Gastroesophageal sphincter (tissue), 3 donors: ENCODE measurements around the gene RGS5.

Experiments
- EP300 ChIP-seq: sonication (generic); formaldehyde crosslinking; IDR thresholded peaks from one replicate; pipeline ENCODE4 v1.6.1; 2017; ENCODE audit warnings: antibody characterized with exemption, mild to moderate bottlenecking
- POLR2A ChIP-seq, 2 donors: fragments of 450-650 bp; IDR thresholded peaks; one replicate each; pipeline ENCODE4 v1.6.1; 2017; ENCODE audit warnings: antibody characterized with exemption in 2 of 2, mild to moderate bottlenecking in 2 of 2, moderate library complexity in 1 of 2
- POLR2AphosphoS5 ChIP-seq: sonication (generic); formaldehyde crosslinking; IDR thresholded peaks from one replicate; pipeline ENCODE4 v1.6.1; 2017; ENCODE audit warnings: antibody characterized with exemption
- TF ChIP-seq, protein P1 (sequence below), 4 experiments: fragments of 200-600 bp in 2 of 4; fragments of 450-650 bp in 2 of 4; sonication (generic) in 1 of 4; IDR thresholded peaks; one replicate each; pipeline ENCODE4 v1.5.1; 2017 to 2019; ENCODE audit warnings: antibody characterized with exemption in 4 of 4, mild to moderate bottlenecking in 2 of 4, moderate library complexity in 2 of 4

DNA sequence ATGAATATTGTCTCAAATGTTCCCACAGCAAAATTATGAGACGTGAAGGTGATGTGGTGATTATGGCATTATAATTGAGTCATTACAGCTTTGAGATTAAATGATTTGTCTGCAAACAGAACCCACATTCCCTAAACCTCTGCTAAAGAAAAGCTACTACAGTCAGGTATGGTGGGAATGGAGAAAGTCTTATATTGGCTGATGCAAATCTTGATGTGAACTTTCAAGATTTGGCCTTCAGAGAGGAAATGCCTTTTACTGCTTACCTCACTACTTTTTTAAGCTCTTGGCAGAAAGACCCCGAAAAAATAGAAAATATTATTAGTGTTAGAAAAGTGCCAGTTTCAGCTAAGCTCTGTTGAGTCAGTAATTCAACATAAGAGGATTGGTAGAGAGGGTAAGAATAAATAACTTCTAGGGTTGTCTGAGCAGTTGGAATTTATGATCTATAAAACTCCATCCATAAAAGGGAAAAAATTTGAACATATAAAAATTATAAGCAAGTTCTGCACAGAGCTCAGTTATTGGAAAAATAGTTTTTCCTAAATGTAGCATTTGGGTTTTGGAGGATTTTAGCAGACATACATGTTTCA lies 47.8 kb upstream of the RGS5 start:
- TF ChIP-seq, protein P1, sequence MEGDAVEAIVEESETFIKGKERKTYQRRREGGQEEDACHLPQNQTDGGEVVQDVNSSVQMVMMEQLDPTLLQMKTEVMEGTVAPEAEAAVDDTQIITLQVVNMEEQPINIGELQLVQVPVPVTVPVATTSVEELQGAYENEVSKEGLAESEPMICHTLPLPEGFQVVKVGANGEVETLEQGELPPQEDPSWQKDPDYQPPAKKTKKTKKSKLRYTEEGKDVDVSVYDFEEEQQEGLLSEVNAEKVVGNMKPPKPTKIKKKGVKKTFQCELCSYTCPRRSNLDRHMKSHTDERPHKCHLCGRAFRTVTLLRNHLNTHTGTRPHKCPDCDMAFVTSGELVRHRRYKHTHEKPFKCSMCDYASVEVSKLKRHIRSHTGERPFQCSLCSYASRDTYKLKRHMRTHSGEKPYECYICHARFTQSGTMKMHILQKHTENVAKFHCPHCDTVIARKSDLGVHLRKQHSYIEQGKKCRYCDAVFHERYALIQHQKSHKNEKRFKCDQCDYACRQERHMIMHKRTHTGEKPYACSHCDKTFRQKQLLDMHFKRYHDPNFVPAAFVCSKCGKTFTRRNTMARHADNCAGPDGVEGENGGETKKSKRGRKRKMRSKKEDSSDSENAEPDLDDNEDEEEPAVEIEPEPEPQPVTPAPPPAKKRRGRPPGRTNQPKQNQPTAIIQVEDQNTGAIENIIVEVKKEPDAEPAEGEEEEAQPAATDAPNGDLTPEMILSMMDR (IDR thresholded peaks at IDR 0.05): no peak
- no peak for TF ChIP-seq EP300
- TF ChIP-seq POLR2A (IDR thresholded peaks at IDR 0.05): no peak
- TF ChIP-seq POLR2AphosphoS5: no peak
